CD4-positive, alpha-beta T cell (primary cell): ENCODE results near the gene PRPSAP2. TPM values are rescaled to one million over a fixed set of nuclear protein-coding genes. Genes with fewer than 3 reads are reported as not detected.
A peak's percentile ranks its signal among the peaks of the same experiment; 100 is the strongest.
"Not testable (repeated sequence)": the region's sequence is repeated elsewhere in the genome, so short reads cannot be mapped to it uniquely, and the experiment has no call there.

Experiments
- ATAC-seq: fragments of 200-7000 bp; cut with Tn5 transposase; one replicate; pipeline ENCODE4 v1.10.0; 2022; ENCODE audit warnings: mild to moderate bottlenecking; ENCODE audit not compliant: poor library complexity
- CTCF ChIA-PET: fragments of 350-600 bp; sonication (Branson Sonifier 250); formaldehyde crosslinking; loops from one replicate; lab custom pipeline; 2021; ENCODE audit warnings: antibody characterized with exemption, inconsistent platforms; lab: Charles Lee
- POLR2A ChIA-PET: fragments of 350-600 bp; sonication (Branson Sonifier 250); formaldehyde crosslinking; loops from one replicate; lab custom pipeline; 2021; ENCODE audit warnings: antibody characterized with exemption, inconsistent platforms; lab: Charles Lee
- DNase-seq, 14 experiments: peaks; one replicate each; pipeline ENCODE4 v3.0.0-alpha.2; 2013 to 2020; ENCODE audit warnings: mixed read lengths in 2 of 14
- H3K27ac ChIP-seq, 2 donors: one replicate each; pipeline versions ENCODE4 v1.5.1 to v1.7.0; 2013; ENCODE audit warnings: low read length in 2 of 2, low read depth in 1 of 2, mild to moderate bottlenecking in 1 of 2
- H3K27me3 ChIP-seq, 2 experiments: 1 replicate in 1 of 2; 2 replicates in 1 of 2; pipeline versions ENCODE4 v1.6.1 to v1.7.0; 2013; ENCODE audit warnings: low read length in 2 of 2, control low read depth in 1 of 2, mild to moderate bottlenecking in 1 of 2, moderate library complexity in 1 of 2; ENCODE audit not compliant: insufficient read depth in 2 of 2, control insufficient read depth in 1 of 2
- H3K36me3 ChIP-seq: one replicate; pipeline ENCODE4 v1.6.1; 2013; ENCODE audit warnings: low read length, control low read depth; ENCODE audit not compliant: insufficient read depth
- H3K4me1 ChIP-seq: one replicate; pipeline ENCODE4 v1.6.1; 2013; ENCODE audit warnings: low read length, control low read depth; ENCODE audit not compliant: insufficient read depth
- H3K4me3 ChIP-seq: one replicate; pipeline ENCODE4 v1.5.1; 2013; ENCODE audit warnings: mild to moderate bottlenecking, low read length, moderate library complexity
- H3K9me3 ChIP-seq, 2 experiments: 1 replicate in 1 of 2; 2 replicates in 1 of 2; pipeline versions ENCODE4 v1.6.1 to v1.7.0; 2013; ENCODE audit warnings: low read length in 2 of 2, mild to moderate bottlenecking in 2 of 2, control low read depth in 1 of 2, moderate library complexity in 1 of 2; ENCODE audit not compliant: control insufficient read depth in 1 of 2, insufficient read depth in 1 of 2
- H3K27ac Mint-ChIP-seq: one replicate; pipeline ENCODE4 v1.8.0; 2020; ENCODE audit warnings: mixed read lengths
- H3K27me3 Mint-ChIP-seq: one replicate; pipeline ENCODE4 v1.8.0; 2021; ENCODE audit warnings: mixed read lengths
- H3K36me3 Mint-ChIP-seq: one replicate; pipeline ENCODE4 v1.8.0; 2021; ENCODE audit warnings: low read depth, mixed read lengths
- H3K4me1 Mint-ChIP-seq: one replicate; pipeline ENCODE4 v1.8.0; 2021; ENCODE audit warnings: low read depth, mixed read lengths
- H3K4me3 Mint-ChIP-seq: one replicate; pipeline ENCODE4 v1.8.0; 2020; ENCODE audit warnings: mild to moderate bottlenecking, mixed read lengths
- H3K9me3 Mint-ChIP-seq: one replicate; pipeline ENCODE4 v1.8.0; 2020; ENCODE audit warnings: mixed read lengths
- intact Hi-C, 2 experiments: fragments of 100-400 bp; cut with DNase I in 1 of 2; cut with micrococcal nuclease in 1 of 2; formaldehyde crosslinking; loops; one replicate each; pipeline versions ENCODE4 v1.15.1 to v1.9.0; 2023 to 2025; cut with DNase I, micrococcal nuclease
- total RNA-seq, 174 experiments: library from RNA in 2 of 174; stranded (reverse) in 2 of 174; gene quantifications; one replicate each; pipeline ENCODE4 v1.2.3 and lab custom pipeline; 2021 to 2026
- TF ChIP-seq, protein P1 (sequence below): fragments of 200-600 bp; IDR thresholded peaks from one replicate; pipeline ENCODE4 v1.8.0; 2022; ENCODE audit warnings: antibody characterized with exemption, mild to moderate bottlenecking

PRPSAP2 gene
- total RNA-seq, 2 experiments from 2014 or later: 24.9 to 25.5 TPM

- H3K4me1 ChIP-seq: peaks cover 50% of the 10 kb centered on the region
- intact Hi-C loops: loop anchor here in 1 of 2 experiments (5.0 to 10.0 kb wide), 2 partner anchors 47 to 140 kb away; partner anchors contain the start of gene FAM83G
- no peaks in the 10 kb centered on the region for H3K36me3 ChIP-seq
- ChIA-PET POLR2A (interaction anchor here (0.7 to 2.1 kb wide), 10 partner anchors 13 to 137 kb away, joined by 3 to 17 read pairs (median 4); partner anchors contain the start of gene PRPSAP2), CTCF (interaction anchor here (0.7 to 0.8 kb wide), 2 partner anchors 14 to 54 kb away, joined by 3 to 5 read pairs; no protein-coding TSS in a partner anchor)
- H3K4me3 Mint-ChIP-seq: peak overlapping the region; percentile 62
- no peaks in the 10 kb centered on the region for H3K27me3 ChIP-seq
- TF ChIP-seq, protein P1, sequence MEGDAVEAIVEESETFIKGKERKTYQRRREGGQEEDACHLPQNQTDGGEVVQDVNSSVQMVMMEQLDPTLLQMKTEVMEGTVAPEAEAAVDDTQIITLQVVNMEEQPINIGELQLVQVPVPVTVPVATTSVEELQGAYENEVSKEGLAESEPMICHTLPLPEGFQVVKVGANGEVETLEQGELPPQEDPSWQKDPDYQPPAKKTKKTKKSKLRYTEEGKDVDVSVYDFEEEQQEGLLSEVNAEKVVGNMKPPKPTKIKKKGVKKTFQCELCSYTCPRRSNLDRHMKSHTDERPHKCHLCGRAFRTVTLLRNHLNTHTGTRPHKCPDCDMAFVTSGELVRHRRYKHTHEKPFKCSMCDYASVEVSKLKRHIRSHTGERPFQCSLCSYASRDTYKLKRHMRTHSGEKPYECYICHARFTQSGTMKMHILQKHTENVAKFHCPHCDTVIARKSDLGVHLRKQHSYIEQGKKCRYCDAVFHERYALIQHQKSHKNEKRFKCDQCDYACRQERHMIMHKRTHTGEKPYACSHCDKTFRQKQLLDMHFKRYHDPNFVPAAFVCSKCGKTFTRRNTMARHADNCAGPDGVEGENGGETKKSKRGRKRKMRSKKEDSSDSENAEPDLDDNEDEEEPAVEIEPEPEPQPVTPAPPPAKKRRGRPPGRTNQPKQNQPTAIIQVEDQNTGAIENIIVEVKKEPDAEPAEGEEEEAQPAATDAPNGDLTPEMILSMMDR: no peak
- H3K36me3 Mint-ChIP-seq: no peaks in the 10 kb centered on the region
- peaks cover 39% of the 10 kb centered on the region for H3K4me1 Mint-ChIP-seq
- H3K27ac ChIP-seq: peak overlapping the region in 1 of 2 donors; percentile 14
- no peak for ATAC-seq
- H3K27me3 Mint-ChIP-seq: no peaks in the 10 kb centered on the region
- no peak for DNase-seq
- peak overlapping the region; percentile 81 for H3K27ac Mint-ChIP-seq
- H3K9me3 Mint-ChIP-seq: no peaks in the 10 kb centered on the region
- no peaks in the 10 kb centered on the region for H3K9me3 ChIP-seq
- peak overlapping the region; percentile 13 for H3K4me3 ChIP-seq
These were observed 97.1 kb downstream of the PRPSAP2 start for GRCh38 chr17:18955009-18955408.

DNA sequence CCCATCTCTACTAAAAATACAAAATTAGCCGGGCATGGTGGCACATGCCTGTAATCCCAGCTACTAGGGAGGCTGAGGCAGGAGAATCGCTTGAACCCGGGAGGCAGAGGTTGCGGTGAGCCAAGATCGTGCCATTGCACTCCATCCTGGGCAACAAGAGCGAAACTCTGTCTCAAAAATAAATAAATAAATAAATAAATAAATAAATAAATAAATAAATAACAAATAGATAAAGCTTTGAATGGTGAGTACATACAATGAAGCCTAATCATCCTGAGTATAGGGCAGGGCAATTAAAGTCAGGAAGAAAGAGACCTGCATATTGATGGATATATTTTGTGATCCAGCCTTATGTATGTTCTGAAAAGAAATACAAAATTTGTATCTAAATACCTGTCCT, 98.1 kb downstream of the PRPSAP2 start:
- H3K27me3 ChIP-seq, H3K9me3 Mint-ChIP-seq, H3K9me3 ChIP-seq, H3K4me3 Mint-ChIP-seq, CTCF ChIA-PET, H3K36me3 ChIP-seq, H3K27ac ChIP-seq, DNase-seq, H3K4me3 ChIP-seq, H3K36me3 Mint-ChIP-seq, H3K27me3 Mint-ChIP-seq: not testable (repeated sequence)
- Mint-ChIP-seq H3K4me1 (peaks cover 49% of the 10 kb centered on the region), H3K27ac (peak overlapping the region; percentile 81)
- POLR2A ChIA-PET: interaction anchor here (0.6 to 2.1 kb wide), 14 partner anchors 10 to 692 kb away, joined by 3 to 17 read pairs (median 4); partner anchors contain the start of genes ALDH3A2 and PRPSAP2
- intact Hi-C loops: loop anchor here in 1 of 2 experiments (5.0 to 10.0 kb wide), 2 partner anchors 46 to 141 kb away; partner anchors contain the start of gene FAM83G
- peaks cover 59% of the 10 kb centered on the region for H3K4me1 ChIP-seq
- ATAC-seq: peak; percentile 3

- POLR2A ChIA-PET: interaction anchor here (1.1 kb wide), 1 partner anchor 11 kb away, joined by 5 read pairs; no protein-coding TSS in a partner anchor
- Mint-ChIP-seq H3K4me1 (peaks cover 50% of the 10 kb centered on the region), H3K27me3 (no peaks in the 10 kb centered on the region), H3K9me3 (no peaks in the 10 kb centered on the region), H3K27ac (peak overlapping the region; percentile 65), H3K4me3 (no peak overlapping the region), H3K36me3 (no peaks in the 10 kb centered on the region)
- H3K27me3 ChIP-seq: no peaks in the 10 kb centered on the region
- DNase-seq (no peak), ATAC-seq (no peak)
- peaks cover 63% of the 10 kb centered on the region for H3K4me1 ChIP-seq
- no peak overlapping the region for H3K4me3 ChIP-seq
- intact Hi-C loops: loop anchor here in 1 of 2 experiments (5.0 to 10.0 kb wide), 2 partner anchors 46 to 142 kb away; partner anchors contain the start of gene FAM83G
- no peaks in the 10 kb centered on the region for H3K9me3 ChIP-seq
- no peak overlapping the region for H3K27ac ChIP-seq
- H3K36me3 ChIP-seq: no peaks in the 10 kb centered on the region
- TF ChIP-seq, protein P1: no peak
- CTCF ChIA-PET: no interaction called here
These were observed 98.7 kb downstream of the PRPSAP2 start for GRCh38 chr17:18956581-18956980.
